A549 treated with GW870086 at 1 μM for 4 hours (cell line): ENCODE data around the gene TENT4B. TPM values are rescaled to one million over a fixed set of nuclear protein-coding genes. Genes with fewer than 3 reads are reported as not detected.

Source experiments
- total RNA-seq: library from RNA; stranded (reverse); fragments of 200-300 nt; extraction: Qiagen RNA extraction; gene quantifications from 5 replicates; pipeline ENCODE4 v1.2.3, GENCODE V29; 2022; ENCODE audit warnings: low read depth

The TENT4B gene
- total RNA-seq = 8.8 to 12.3 TPM (median 11.0 TPM) in 5 replicates

GRCh38 chr16:50152807-50153595 lies at the start of gene TENT4B:
Gene TENT4B (plus strand): TSS chr16:50153306. CDS start chr16:50153622, 316 bp downstream.

DNA sequence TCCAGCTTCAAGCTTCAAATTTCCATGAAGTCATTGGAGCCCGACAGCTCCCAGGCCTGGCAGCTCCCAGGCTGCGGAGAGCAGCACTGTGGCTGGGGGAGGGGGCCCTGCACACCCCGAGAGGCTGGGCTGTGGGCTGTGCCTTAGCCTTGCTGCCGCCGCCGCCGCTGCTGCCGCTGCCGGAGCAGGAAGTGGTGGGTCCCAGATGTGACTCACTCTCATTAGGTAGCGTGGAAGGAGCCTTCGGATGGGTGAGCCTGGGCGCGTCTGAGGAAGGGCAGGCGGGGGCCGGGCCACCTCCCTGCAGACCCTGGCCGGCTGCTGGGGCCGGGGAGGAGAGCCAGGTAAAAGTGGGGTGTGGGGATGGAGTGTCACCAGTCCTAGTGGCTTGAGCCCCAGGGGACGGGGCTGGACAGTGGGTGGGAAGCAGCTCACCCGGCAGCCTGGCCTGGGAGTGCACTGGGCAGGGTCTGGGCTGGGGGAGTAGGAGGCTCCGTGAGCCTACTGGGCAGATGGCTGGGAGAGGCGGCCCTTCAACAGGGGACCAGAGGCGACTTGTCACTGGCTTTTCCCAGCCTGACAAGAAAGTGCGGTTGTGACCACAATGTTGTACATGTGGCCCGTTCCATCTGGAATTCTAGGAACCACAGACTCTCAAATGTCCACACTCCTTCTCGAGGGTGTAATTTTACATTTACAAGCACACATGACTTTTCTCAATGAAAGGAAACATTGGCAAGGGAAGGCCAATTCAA lies 113.4 kb downstream of the TENT4B start, which contains the start of gene ADCY7:
ADCY7 (plus strand) TSS at position 215 of the 755 bp plus-strand sequence. CDS start 21,629 bp downstream, outside the sequence.

Other genes starting within 250 kb of the TENT4B start
- gene CNEP1R1, start 128.1 kb upstream of the TENT4B start, total RNA-seq = 16.7 to 20.4 TPM (median 19.9 TPM) in 5 replicates
- gene HEATR3, start 87.3 kb upstream of the TENT4B start, total RNA-seq = 14.1 to 15.5 TPM (median 14.7 TPM) in 5 replicates
- 9.5 to 16.5 TPM (median 14.8 TPM) in 5 replicates for gene ADCY7, start 113.2 kb downstream of the TENT4B start, total RNA-seq
- gene BRD7, start 215.7 kb downstream of the TENT4B start, total RNA-seq = 53.0 to 64.5 TPM (median 54.9 TPM) in 5 replicates